GM18861 (cell line): ENCODE measurements around the gene ADSL.

Experiments
- ATAC-seq: cut with Tn5 transposase; IDR thresholded peaks from one replicate; pipeline ENCODE4 v1.9.1; 2021; ENCODE audit not compliant: unreplicated experiment

Gene ADSL

GRCh38 chr22:40416636-40417035 lies 70.3 kb downstream of the ADSL start:
- no peak for ATAC-seq

- ATAC-seq, result no peak
Observed at GRCh38 chr22:40417041-40417440, 70.7 kb downstream of the ADSL start.

- no peak for ATAC-seq
Observed at GRCh38 chr22:40417881-40418280, 71.6 kb downstream of the ADSL start.

- no peak for ATAC-seq
Observed at GRCh38 chr22:40418366-40419201, 72.3 kb downstream of the ADSL start.

GRCh38 chr22:40419718-40420117 lies 73.4 kb downstream of the ADSL start:
- ATAC-seq, result no peak

GRCh38 chr22:40420341-40421081 lies 74.2 kb downstream of the ADSL start:
- no peak for ATAC-seq

GRCh38 chr22:40421082-40421350 lies 74.7 kb downstream of the ADSL start:
- ATAC-seq, result no peak

- ATAC-seq, result no peak
Observed at GRCh38 chr22:40421941-40422340, 75.6 kb downstream of the ADSL start.

GRCh38 chr22:40422558-40423309 lies 76.4 kb downstream of the ADSL start:
- ATAC-seq, result no peak

GRCh38 chr22:40423310-40423688 lies 77.0 kb downstream of the ADSL start:
- ATAC-seq, result no peak

GRCh38 chr22:40423882-40424640 lies 77.8 kb downstream of the ADSL start:
- ATAC-seq, result no peak

GRCh38 chr22:40425082-40425481 lies 78.8 kb downstream of the ADSL start:
- ATAC-seq, result no peak

GRCh38 chr22:40426594-40427333 lies 80.5 kb downstream of the ADSL start:
- ATAC-seq, result no peak

- no peak for ATAC-seq
Observed at GRCh38 chr22:40428796-40429195, 82.5 kb downstream of the ADSL start.

- no peak for ATAC-seq
Observed at GRCh38 chr22:40429481-40429880, 83.2 kb downstream of the ADSL start.

GRCh38 chr22:40430991-40431390 lies 84.7 kb downstream of the ADSL start:
- no peak for ATAC-seq

GRCh38 chr22:40432157-40432556 lies 85.9 kb downstream of the ADSL start:
- ATAC-seq, result no peak

- no peak for ATAC-seq
Observed at GRCh38 chr22:40432625-40433024, 86.3 kb downstream of the ADSL start.

- no peak for ATAC-seq
Observed at GRCh38 chr22:40433416-40434090, 87.3 kb downstream of the ADSL start.

- no peak for ATAC-seq
Observed at GRCh38 chr22:40434106-40434505, 87.8 kb downstream of the ADSL start.
